GM21447 (cell line): ENCODE measurements around the gene ANO6.
"Not testable (repeated sequence)": the region's sequence is repeated elsewhere in the genome, so short reads cannot be mapped to it uniquely, and the experiment has no call there.

Source experiments
- ATAC-seq: cut with Tn5 transposase; IDR thresholded peaks from one replicate; pipeline ENCODE4 v1.9.1; 2021; ENCODE audit not compliant: unreplicated experiment

Gene ANO6

DNA sequence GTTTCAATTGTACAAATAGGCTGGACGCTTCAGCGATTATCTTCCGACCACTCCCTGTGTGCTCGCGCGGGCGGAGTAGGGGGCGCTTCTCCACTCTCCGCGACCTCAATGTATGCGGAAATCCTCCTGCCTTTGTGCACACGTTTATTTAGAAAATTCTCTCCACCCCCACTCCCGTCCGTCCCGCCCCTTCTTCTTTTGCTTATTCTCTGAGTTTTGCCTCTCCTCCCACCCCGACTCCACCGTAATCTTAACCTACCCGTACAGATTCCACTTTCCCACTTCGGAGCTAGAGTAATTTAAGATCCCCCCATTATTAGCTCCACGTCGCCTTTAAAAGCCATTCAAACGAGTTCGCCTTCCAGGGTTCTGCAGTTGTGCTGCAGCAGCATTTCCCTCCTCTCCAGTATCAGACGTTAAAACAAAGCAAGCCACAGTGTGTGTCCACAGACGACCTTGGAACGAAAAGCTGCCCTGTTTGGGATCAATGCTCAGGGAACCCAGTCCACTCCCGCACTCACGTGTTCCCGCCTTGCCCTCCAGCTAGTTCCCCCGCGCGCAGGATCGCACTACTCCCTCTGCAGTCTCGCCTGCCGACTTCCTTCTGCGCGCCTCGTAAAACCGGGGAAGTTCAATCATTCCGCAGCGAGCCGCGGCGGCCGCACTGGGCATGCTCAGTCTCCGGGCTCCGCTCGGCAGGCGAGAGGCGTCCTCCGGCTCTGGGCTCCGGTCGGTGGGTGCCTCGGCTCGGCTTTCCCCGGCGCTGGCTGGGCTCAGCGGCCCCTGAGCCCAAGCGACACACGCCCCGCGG is at the start of gene ANO6:
TSS of gene ANO6 (plus strand) at position 677 of the 811 bp plus-strand sequence. CDS start 227 bp downstream, outside the sequence.
- peak; percentile 66 for ATAC-seq

GRCh38 chr12:45168976-45169375 is 46.9 kb upstream of the ANO6 start:
- ATAC-seq: no peak

- ATAC-seq: peak; percentile 73
Observed at GRCh38 chr12:45170456-45171042, 45.3 kb upstream of the ANO6 start.

DNA sequence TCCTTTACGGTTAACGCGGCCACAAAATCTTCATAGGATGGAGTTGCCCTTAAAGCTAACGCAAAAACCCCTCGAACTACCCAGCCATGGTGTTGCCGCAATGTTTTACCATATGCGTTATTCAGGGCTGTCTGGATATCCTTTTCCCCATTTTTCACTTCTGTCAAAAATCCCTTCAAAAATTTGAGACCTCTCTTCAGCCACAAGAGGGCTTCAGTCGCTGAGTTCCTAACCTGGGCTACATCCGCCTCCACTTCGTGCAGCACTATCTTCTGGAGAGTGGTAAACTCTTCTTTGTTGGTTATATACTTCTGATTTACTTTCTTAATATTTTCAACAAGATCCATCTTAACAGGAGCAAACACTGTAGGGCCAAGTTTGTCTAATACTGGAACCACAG is 42.6 kb upstream of the ANO6 start:
- ATAC-seq: not testable (repeated sequence)

GRCh38 chr12:45174595-45174994 is 41.3 kb upstream of the ANO6 start:
- no peak for ATAC-seq

GRCh38 chr12:45178771-45179170 is 37.1 kb upstream of the ANO6 start:
- no peak for ATAC-seq

- ATAC-seq: no peak
Observed at GRCh38 chr12:45182511-45182910, 33.4 kb upstream of the ANO6 start.

GRCh38 chr12:45183246-45183645 is 32.6 kb upstream of the ANO6 start:
- no peak for ATAC-seq

GRCh38 chr12:45184147-45184963 is 31.5 kb upstream of the ANO6 start:
- no peak for ATAC-seq

DNA sequence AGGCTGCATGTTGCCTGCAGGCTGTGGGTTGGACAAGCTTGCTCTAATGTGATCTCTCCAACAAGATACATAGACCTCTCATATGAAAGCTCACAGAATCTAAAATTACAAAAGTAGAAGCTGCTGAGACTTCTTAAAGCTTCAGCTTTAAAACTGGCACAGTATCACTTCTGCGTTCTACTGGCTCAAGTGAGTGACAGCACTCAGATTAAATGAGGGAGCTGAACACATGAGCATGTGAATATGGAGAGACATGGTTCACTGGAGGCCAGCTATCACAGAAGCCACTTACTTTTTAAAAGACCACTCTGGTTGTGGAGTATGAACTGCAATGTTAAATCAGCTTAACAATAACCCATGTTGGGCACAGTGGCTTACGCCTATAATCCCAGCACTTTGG is 29.1 kb upstream of the ANO6 start:
- ATAC-seq: no peak

DNA sequence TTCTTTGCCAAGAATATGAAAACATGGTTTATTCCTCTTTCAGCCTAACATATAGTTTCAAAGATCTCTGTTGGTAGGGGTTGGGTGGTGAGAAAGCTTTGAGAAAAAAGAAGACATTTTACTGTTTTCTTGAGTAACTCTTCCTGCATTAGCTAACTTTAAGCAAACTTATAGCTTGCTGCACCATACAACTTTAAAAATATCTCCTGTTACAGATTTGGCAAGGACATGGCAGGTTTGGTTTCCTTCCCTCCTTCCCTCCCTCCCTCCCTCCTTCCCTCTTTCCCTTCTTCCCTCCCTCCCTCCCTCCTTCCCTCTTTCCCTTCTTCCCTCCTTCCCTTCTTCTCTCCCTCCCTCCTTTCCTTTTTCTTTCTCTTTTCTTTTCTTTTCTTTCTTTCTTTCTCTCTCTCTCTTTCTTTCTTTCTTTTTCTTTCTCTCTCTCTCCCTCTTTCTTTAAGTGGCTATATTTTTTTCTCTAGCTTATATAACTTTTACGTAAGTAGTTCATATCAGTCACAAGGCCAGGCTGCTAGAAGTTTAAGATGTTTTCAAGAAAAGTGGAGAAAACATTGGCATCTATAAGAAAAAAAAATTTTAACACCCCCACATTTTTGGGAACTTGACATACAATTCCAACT is 26.0 kb upstream of the ANO6 start:
- no peak for ATAC-seq

DNA sequence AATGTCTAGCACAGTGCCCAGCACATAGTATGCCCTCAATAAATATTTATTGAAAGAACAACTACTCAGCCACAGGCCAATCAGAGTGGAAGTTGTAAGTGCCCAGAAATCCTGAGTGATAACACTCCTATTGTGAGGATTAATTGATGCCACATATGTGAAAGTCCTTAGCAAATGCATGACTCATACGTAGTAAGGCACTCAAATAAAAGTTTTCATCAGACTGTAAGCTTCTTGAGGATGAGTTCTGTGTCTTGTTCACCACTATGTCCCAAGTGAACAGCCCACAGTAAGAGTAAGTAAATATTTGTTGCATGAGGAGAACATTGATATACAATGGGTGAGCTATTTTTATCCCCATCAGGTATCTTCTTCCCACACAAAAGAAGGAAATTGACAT is 24.7 kb upstream of the ANO6 start:
- no peak for ATAC-seq

GRCh38 chr12:45192707-45193106 is 23.2 kb upstream of the ANO6 start:
- ATAC-seq: no peak

GRCh38 chr12:45200491-45201043 is 15.3 kb upstream of the ANO6 start:
- no peak for ATAC-seq

DNA sequence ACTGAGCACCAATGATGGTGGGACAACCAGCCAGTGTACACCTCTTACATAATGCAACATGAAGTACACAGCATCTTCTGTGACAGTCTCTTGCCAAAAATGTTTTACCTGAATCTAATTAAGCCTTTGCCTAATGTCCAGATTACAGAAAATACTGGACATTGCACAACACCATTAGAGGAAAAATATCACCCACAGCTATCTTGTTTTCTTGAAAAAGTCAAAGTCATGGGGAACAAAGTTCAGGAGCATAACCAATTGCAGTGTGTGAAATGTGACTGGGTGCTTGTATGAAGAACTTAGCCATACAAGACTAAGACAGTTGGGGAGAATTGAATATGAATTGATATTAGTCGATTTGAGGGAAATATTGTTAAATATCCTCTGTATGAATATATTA is 12.1 kb upstream of the ANO6 start:
- no peak for ATAC-seq

GRCh38 chr12:45204757-45205156 is 11.1 kb upstream of the ANO6 start:
- no peak for ATAC-seq

- ATAC-seq: peak; percentile 80
Observed at GRCh38 chr12:45205165-45205825, 10.6 kb upstream of the ANO6 start.

DNA sequence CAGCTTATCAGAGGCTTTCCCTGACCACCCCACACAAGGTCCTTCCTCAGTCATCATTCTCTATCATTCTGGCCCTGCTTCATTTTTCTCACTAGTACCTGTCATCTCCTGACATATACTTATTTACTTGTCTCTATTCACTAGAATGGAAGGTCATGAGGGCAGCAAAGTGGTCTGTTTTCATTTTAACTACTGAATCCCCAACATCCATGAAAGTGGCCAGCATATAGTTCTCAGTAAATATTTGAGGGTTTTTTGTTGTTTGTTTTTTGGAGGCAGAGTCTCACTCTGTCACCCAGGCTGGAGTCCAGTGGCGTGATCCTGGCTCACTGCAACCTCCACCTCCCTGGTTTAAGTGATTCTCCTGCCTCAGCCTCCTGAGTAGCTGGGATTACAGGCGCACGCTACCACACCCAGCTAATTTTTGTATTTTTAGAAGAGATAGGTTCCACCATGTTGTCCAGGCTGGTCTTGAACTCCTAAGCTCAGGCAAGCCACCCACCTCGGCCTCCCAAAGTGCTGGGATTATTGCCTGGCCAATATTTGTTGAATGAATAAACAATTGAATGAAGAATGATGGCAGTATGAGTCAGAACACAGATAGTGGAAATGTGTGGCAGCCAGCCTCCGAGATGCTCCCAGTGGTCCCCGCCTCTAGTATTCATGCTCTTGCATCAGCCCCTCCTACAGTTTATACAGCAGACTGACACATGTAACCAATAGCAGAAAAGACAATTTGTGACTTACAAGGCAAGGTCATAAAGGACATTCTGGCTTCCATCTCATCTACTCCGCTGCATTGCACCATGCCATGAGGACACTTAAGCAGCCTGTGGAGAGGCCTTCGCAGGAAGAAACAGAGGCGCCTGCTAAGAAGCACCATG is 7.0 kb upstream of the ANO6 start:
- ATAC-seq: no peak

DNA sequence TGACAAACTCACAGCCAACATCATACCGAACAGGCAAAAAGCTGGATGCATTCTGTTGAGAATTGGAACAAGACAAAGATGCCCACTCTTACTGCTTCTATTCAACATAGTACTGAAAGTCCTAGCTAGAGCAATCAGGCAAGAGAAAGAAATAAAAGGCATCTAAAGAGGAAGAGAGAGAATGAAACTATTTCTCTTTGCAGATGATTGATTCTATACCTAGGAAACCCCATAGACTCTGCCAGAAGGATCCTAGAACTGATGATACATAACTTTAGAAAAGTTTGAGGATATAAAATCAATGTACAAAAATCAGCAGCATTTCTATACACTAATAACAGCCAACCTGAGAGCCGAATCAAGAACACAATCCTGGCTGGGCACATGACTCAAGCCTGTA is 6.1 kb upstream of the ANO6 start:
- ATAC-seq: no peak

- ATAC-seq: no peak
Observed at GRCh38 chr12:45212064-45212463, 3.8 kb upstream of the ANO6 start.
